Stomach smooth muscle (tissue), 2 donors: Measurements from ENCODE around the gene NCBP3.
"Not testable (repeated sequence)": the region's sequence is repeated elsewhere in the genome, so short reads cannot be mapped to it uniquely, and the experiment has no call there.

Source experiments
- H3K27ac ChIP-seq: one replicate; pipeline ENCODE4 v1.7.0; 2013; ENCODE audit warnings: mild to moderate bottlenecking, low read length, inconsistent platforms
- H3K27me3 ChIP-seq, 2 donors: one replicate each; pipeline ENCODE4 v1.7.0; 2013; ENCODE audit warnings: low read length in 2 of 2; ENCODE audit not compliant: insufficient read depth in 2 of 2, control insufficient read depth in 1 of 2
- H3K36me3 ChIP-seq, 2 donors: one replicate each; pipeline ENCODE4 v1.7.0; 2013; ENCODE audit warnings: low read length in 2 of 2; ENCODE audit not compliant: control insufficient read depth in 2 of 2, insufficient read depth in 2 of 2
- H3K4me1 ChIP-seq: one replicate; pipeline ENCODE4 v1.7.0; 2013; ENCODE audit warnings: low read length; ENCODE audit not compliant: control insufficient read depth, insufficient read depth
- H3K4me3 ChIP-seq, 2 donors: one replicate each; pipeline ENCODE4 v1.7.0; 2013; ENCODE audit warnings: low read length in 2 of 2
- H3K9ac ChIP-seq, 2 donors: one replicate each; pipeline ENCODE4 v1.7.0; 2013; ENCODE audit warnings: low read length in 2 of 2, mild to moderate bottlenecking in 1 of 2
- H3K9me3 ChIP-seq, 2 donors: one replicate each; pipeline ENCODE4 v1.7.0; 2013; ENCODE audit warnings: low read length in 2 of 2; ENCODE audit not compliant: control insufficient read depth in 2 of 2
- donor health status: healthy.
- donor health status: Pancreatic carcinoma.

NCBP3 gene

GRCh38 chr17:3800362-3801271, 45.4 kb downstream of the NCBP3 start, which contains the start of gene ITGAE:
Gene ITGAE (minus strand): TSS chr17:3801188. CDS start chr17:3801144, 44 bp downstream.
- Histone ChIP-seq H3K9ac (no peak within 1 kb of the TSS), H3K27me3 (peaks cover 0 to 1% of the 10 kb centered on the region in 2 donors), H3K9me3 (no peaks in the 10 kb centered on the region), H3K4me3 (no peak within 1 kb of the TSS), H3K4me1 (peaks cover 9% of the 10 kb centered on the region), H3K27ac (no peak within 1 kb of the TSS), H3K36me3 (peaks cover 0 to 7% of the 10 kb centered on the region in 2 donors)

- H3K9me3 ChIP-seq, result no peaks in the 10 kb centered on the region
- H3K9ac ChIP-seq, result no peak overlapping the region
- no peak overlapping the region for H3K27ac ChIP-seq
- H3K27me3 ChIP-seq, result peaks cover 0 to 2% of the 10 kb centered on the region in 2 donors
- peaks cover 0 to 5% of the 10 kb centered on the region in 2 donors for H3K36me3 ChIP-seq
- peaks cover 11% of the 10 kb centered on the region for H3K4me1 ChIP-seq
- no peak overlapping the region for H3K4me3 ChIP-seq
Measured at GRCh38 chr17:3799181-3799945, 46.7 kb downstream of the NCBP3 start.

- Histone ChIP-seq H3K4me1 (peaks cover 11% of the 10 kb centered on the region), H3K9ac (no peak overlapping the region), H3K4me3 (no peak overlapping the region), H3K36me3 (peaks cover 0 to 5% of the 10 kb centered on the region in 2 donors), H3K9me3 (no peaks in the 10 kb centered on the region), H3K27ac (no peak overlapping the region), H3K27me3 (peaks cover 0 to 2% of the 10 kb centered on the region in 2 donors)
Measured at GRCh38 chr17:3798273-3799180, 47.5 kb downstream of the NCBP3 start.

- no peaks in the 10 kb centered on the region for H3K9me3 ChIP-seq
- peaks cover 4% of the 10 kb centered on the region for H3K4me1 ChIP-seq
- H3K4me3 ChIP-seq, result no peak overlapping the region
- no peak overlapping the region for H3K9ac ChIP-seq
- no peaks in the 10 kb centered on the region for H3K36me3 ChIP-seq
- peaks cover 0 to 2% of the 10 kb centered on the region in 2 donors for H3K27me3 ChIP-seq
- no peak overlapping the region for H3K27ac ChIP-seq
Measured at GRCh38 chr17:3796822-3797170, 49.2 kb downstream of the NCBP3 start.

- Histone ChIP-seq H3K9me3 (no peaks in the 10 kb centered on the region), H3K9ac (no peak overlapping the region), H3K36me3 (no peaks in the 10 kb centered on the region), H3K27ac (no peak overlapping the region), H3K4me1 (peaks cover 4% of the 10 kb centered on the region), H3K4me3 (no peak overlapping the region), H3K27me3 (peaks cover 0 to 2% of the 10 kb centered on the region in 2 donors)
Measured at GRCh38 chr17:3796110-3796821, 49.8 kb downstream of the NCBP3 start.

GRCh38 chr17:3795390-3796102, 50.5 kb downstream of the NCBP3 start:
- Histone ChIP-seq H3K9ac (no peak overlapping the region), H3K27me3 (peaks cover 0 to 2% of the 10 kb centered on the region in 2 donors), H3K4me1 (peaks cover 4% of the 10 kb centered on the region), H3K27ac (no peak overlapping the region), H3K9me3 (no peaks in the 10 kb centered on the region), H3K36me3 (no peaks in the 10 kb centered on the region), H3K4me3 (no peak overlapping the region)

- peaks cover 0 to 2% of the 10 kb centered on the region in 2 donors for H3K27me3 ChIP-seq
- no peak overlapping the region for H3K9ac ChIP-seq
- no peak overlapping the region for H3K4me3 ChIP-seq
- no peaks in the 10 kb centered on the region for H3K36me3 ChIP-seq
- H3K9me3 ChIP-seq, result no peaks in the 10 kb centered on the region
- H3K4me1 ChIP-seq, result peaks cover 4% of the 10 kb centered on the region
- H3K27ac ChIP-seq, result no peak overlapping the region
Measured at GRCh38 chr17:3794557-3795389, 51.3 kb downstream of the NCBP3 start.

- not testable (repeated sequence) for H3K4me3 ChIP-seq, H3K4me1 ChIP-seq, H3K9me3 ChIP-seq, H3K9ac ChIP-seq, H3K27me3 ChIP-seq, H3K27ac ChIP-seq, H3K36me3 ChIP-seq
Measured at GRCh38 chr17:3794152-3794551, 51.9 kb downstream of the NCBP3 start.

- H3K4me1 ChIP-seq, H3K4me3 ChIP-seq, H3K9me3 ChIP-seq, H3K9ac ChIP-seq, H3K36me3 ChIP-seq, H3K27ac ChIP-seq, H3K27me3 ChIP-seq: not testable (repeated sequence)
Measured at GRCh38 chr17:3793258-3793657, 52.8 kb downstream of the NCBP3 start.
